Measurements from ENCODE around the gene CEP97.
"Not testable (repeated sequence)": the region's sequence is repeated elsewhere in the genome, so short reads cannot be mapped to it uniquely, and the experiment has no call there.

Gene CEP97

DNA sequence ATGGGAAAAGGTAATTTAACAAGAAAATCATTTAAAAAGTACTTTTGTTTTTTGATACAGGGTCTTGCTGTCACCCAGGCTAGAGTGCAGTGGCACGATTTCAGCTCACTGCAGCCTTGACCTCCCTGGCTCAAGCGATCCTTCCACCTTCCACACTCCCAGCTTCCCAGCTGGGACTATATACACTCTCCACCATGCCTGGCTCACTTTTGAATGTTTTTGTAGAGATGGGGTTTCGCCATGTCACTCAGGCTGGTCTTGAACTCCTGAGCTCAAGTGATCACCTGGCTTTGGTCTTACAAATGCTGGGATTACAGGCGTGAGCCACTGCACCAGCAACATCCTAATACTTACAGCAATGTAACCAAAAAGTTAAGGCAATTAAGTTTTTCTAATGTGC lies 43.9 kb upstream of the CEP97 start:
- in situ Hi-C loops (cut with MboI; ENCODE audit: low sequenced_read_pairs, unreplicated experiment): no loop called here

DNA sequence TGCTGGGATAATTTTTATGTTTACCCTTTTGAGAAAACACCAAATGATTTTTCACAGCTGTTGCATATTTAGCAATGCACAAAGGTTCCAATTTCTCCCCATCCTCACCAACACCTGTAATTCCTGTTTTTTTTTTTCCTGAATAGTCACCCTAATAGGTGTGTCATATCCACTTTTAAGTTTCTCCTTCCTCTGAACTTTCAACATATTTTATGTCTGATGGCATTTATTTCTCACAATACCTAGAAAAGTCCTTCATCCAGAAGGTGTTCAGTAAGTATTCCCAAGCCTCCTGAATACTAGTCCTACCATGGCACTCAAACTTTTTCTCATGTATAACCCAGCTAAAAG lies 39.4 kb upstream of the CEP97 start:
- no peak for DNase-seq (ENCODE audit: low spot score)
- in situ Hi-C loops (cut with MboI; ENCODE audit: low sequenced_read_pairs, unreplicated experiment): no loop called here
- TF ChIP-seq, protein P1, sequence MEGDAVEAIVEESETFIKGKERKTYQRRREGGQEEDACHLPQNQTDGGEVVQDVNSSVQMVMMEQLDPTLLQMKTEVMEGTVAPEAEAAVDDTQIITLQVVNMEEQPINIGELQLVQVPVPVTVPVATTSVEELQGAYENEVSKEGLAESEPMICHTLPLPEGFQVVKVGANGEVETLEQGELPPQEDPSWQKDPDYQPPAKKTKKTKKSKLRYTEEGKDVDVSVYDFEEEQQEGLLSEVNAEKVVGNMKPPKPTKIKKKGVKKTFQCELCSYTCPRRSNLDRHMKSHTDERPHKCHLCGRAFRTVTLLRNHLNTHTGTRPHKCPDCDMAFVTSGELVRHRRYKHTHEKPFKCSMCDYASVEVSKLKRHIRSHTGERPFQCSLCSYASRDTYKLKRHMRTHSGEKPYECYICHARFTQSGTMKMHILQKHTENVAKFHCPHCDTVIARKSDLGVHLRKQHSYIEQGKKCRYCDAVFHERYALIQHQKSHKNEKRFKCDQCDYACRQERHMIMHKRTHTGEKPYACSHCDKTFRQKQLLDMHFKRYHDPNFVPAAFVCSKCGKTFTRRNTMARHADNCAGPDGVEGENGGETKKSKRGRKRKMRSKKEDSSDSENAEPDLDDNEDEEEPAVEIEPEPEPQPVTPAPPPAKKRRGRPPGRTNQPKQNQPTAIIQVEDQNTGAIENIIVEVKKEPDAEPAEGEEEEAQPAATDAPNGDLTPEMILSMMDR (IDR thresholded peaks at IDR 0.05; ENCODE audit: borderline replicate concordance, control extremely low read depth, extremely low read depth, insufficient read depth, missing control alignments): no peak

More for the DNA sequence above, 43.9 kb upstream of the CEP97 start:
- TF ChIP-seq, protein P1 (IDR thresholded peaks at IDR 0.05; ENCODE audit: borderline replicate concordance, control extremely low read depth, extremely low read depth, insufficient read depth, missing control alignments): no peak
- no peak for DNase-seq (ENCODE audit: low spot score)

DNA sequence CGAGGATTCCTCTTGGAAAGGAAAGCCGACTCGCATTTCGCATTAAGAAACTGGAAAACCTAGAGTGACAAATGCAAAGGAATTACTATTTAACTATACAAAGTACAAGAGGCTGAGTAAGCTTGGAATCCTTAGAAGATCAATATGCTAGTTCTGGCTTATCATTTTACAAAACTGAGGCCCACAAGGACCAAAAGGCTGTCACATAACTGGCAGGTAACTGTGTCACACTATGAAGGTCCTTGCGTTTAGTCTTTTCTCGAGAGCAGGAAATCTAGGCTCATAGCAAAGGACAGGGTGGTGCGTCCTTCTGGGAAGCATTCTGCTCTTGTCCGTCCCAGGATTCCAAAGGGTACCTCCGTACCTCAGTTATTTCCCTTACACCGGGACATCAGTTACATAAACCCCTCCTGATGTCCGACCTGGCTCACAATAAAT lies 38.5 kb upstream of the CEP97 start:
- in situ Hi-C loops (cut with MboI; ENCODE audit: low sequenced_read_pairs, unreplicated experiment): no loop called here
- TF ChIP-seq, protein P1 (IDR thresholded peaks at IDR 0.05; ENCODE audit: borderline replicate concordance, control extremely low read depth, extremely low read depth, insufficient read depth, missing control alignments): no peak
- DNase-seq (ENCODE audit: low spot score): no peak

DNA sequence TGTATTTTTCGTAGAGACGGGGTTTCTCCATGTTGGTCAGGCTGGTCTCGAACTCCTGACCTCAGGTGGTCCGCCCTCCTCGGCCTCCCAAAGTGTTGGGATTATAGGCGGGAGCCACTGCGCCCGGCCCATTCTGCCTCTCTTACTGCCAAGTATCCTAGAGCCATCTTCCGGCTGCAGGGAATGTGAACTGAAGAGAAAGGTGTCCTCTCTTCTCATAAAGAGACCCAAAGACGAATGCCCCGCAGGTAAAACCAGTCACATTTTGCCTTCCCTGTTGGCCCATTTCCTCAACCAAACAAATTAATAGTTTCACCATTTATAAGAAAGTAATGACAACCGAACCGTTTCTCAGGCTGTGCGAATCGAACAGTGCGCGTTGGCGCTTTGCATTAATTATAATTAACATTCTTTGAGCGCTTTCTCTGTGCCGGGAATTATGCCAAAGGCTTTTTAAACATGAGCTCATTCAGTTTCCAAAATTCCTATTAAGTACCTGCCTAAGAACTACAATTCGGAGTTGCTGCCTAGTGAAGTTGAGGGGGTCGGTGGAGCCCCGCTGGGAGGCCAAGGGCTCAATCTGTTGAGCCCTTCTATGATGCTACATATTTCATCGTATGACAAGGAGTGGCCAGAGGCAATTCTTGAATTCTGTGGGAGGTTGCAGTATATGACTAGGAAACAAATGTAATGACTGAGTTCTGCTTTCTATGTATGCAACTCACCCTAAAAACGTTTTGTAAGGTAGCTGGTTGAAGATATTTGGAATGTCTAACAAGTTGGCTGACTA lies 37.1 kb upstream of the CEP97 start:
- DNase-seq (ENCODE audit: low spot score): no peak
- TF ChIP-seq, protein P1 (IDR thresholded peaks at IDR 0.05; ENCODE audit: borderline replicate concordance, control extremely low read depth, extremely low read depth, insufficient read depth, missing control alignments): no peak
- in situ Hi-C loops (cut with MboI; ENCODE audit: low sequenced_read_pairs, unreplicated experiment): no loop called here

DNA sequence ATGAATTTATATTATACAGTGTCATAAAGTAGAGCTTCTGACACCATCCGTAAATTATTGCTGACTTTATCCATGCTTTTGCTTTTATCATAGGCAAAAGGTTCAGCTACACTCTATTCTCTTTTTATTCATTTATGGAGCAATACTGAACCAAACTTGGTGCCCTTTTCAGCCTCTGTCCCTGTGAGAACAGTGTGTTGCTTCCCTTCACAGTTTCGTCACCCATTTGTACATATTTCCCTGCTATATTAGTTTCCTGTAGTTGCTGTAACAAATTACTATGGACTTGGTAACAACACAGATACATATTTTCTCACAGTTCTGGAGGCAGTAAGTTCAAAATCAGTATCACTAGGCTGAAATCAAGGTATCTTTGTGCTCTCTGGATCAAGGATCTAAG lies 35.1 kb upstream of the CEP97 start:
- DNase-seq (ENCODE audit: low spot score): no peak
- TF ChIP-seq, protein P1 (IDR thresholded peaks at IDR 0.05; ENCODE audit: borderline replicate concordance, control extremely low read depth, extremely low read depth, insufficient read depth, missing control alignments): no peak
- in situ Hi-C loops (cut with MboI; ENCODE audit: low sequenced_read_pairs, unreplicated experiment): no loop called here

DNA sequence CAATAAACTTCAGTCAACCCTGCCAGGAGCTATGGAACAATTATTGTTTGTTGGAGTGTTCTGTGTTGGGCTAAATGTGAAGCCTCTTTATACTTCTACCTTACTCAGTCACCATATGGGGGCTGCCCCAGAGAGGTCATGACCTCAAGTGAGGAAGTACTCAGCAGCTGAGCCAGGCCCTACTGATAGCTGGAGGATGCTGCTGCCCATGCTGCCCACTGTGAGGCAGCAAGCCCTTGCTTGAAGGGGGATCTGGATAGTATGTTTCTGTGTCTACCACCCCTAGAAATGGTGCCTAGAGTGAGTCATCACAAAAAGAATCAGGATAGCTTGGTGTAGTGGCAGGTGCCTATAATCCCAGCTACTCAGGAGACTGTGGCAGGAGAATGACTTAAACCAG lies 33.4 kb upstream of the CEP97 start:
- peak; percentile 46 for DNase-seq (ENCODE audit: low spot score)
- in situ Hi-C loops (cut with MboI; ENCODE audit: low sequenced_read_pairs, unreplicated experiment): no loop called here
- TF ChIP-seq, protein P1 (IDR thresholded peaks at IDR 0.05; ENCODE audit: borderline replicate concordance, control extremely low read depth, extremely low read depth, insufficient read depth, missing control alignments): peak; percentile 3

DNA sequence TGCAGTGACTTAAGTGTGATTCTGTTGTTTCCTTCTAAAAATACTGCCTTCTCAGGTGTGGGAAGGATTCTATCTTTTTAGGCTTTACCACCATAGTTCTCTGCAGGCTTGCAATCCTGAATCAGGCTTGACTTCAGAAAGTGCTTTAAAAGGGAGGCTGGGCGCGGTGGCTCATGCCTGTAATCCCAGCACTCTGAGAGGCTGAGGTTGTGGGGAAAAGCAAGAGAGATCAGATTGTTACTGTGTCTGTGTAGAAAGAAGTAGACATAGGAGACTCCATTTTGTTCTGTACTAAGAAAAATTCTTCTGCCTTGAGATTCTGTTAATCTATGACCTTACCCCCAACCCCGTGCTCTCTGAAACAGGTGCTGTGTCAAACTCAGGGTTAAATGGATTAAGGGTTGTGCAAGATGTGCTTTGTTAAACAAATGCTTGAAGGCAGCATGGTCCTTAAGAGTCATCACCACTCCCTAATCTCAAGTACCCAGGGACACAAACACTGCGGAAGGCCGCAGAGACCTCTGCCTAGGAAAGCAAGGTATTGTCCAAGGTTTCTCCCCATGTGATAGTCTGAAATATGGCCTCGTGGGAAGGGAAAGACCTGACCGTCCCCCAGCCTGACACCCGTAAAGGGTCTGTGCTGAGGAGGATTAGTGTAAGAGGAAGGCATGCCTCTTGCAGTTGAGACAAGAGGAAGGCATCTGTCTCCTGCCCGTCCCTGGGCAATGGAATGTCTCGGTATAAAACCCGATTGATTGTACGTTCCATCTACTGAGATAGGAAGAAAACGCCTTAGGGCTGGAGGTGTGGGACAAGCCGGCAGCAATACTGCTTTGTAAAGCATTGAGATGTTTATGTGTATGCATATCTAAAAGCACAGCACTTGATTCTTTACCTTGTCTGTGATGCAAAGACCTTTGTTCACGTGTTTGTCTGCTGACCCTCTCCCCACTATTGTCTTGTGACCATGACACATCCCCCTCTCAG lies 32.4 kb upstream of the CEP97 start:
- in situ Hi-C loops (cut with MboI; ENCODE audit: low sequenced_read_pairs, unreplicated experiment); DNase-seq (ENCODE audit: low spot score): not testable (repeated sequence)

Data from GM13976 (cell line).